Hematopoietic multipotent progenitor cell treated with erythropoietin and hydrocortisone succinate and interleukin-3 and kit ligand, for 15 days (in vitro differentiated cells): ENCODE measurements around the gene GOSR1.
"Not testable (repeated sequence)": the region's sequence is repeated elsewhere in the genome, so short reads cannot be mapped to it uniquely, and the experiment has no call there.

ENCODE experiments used
- DNase-seq: peaks from one replicate; pipeline ENCODE4 v3.0.0-alpha.2; 2015; ENCODE audit warnings: low spot score

Gene GOSR1

DNA sequence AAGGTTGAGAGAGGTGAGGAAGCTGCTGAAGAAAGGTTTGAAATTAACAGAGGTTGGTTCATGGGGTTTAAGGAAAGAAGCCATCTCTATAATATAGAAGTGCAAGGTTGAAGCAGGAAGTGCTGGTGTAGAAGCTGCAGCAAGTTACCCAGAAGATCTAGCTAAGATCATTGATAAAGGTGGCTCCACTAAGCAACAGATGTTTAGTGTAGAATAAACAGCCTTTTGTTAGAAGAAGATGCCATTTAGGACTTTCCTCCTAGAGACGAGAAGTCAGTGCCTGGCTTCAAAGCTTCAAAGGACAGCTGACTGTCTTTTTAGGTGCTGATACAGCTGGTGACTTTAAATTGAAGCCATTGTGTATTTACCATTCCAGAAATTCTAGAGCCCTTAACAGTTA, 29.3 kb downstream of the GOSR1 start:
- DNase-seq = no peak

DNA sequence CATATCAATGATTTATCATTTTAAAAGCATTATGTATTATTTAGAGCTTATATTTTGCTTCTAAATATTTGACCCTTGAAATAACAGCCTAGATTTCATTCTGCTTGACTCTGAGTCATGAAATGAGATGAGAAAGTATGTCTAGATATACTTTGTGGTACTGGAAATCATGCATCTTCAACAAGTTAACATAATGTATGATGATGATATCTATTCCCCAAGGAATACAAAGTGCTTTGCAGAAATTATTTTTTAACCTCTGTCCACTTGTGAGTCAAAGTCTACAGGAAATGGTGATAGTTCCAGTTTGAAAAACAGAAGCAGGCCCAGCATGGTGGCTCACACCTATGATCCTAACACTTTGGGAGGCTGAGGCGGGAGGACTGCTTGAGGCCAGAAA, 36.1 kb downstream of the GOSR1 start:
- no peak for DNase-seq

DNA sequence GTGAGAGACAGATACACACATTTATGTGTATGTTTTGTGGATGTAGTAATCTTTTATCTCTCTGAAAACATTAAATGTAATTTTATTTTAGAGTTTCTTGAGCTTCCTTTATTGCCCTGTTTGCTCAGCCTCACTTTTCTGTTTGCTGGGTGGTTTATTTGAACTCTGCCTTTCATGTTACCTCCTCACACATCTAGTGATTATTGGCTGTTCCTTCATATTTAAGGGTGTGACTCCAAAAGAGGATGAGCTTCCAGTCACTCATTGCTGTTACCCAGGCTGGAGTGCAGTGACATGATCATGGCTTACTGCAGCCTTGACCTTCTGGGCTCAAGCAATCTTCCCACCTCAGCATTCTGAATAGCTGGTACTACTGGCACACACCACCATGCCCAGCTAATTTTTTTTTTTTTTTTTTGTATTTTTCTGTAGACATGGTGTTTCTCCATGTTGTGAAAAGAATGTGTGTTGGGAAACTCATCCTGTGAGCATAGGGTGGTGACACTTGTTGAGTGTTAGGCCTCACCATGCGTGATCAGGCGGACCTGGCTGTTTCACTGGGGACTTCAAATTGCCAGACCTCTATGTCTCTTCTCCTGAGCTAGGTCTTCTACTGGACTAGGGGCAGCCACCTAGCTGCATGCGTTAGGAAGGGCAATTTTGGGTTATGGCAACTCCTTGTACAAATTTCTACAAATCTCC, 37.8 kb downstream of the GOSR1 start:
- no peak for DNase-seq

- DNase-seq = no peak
These were observed 40.6 kb downstream of the GOSR1 start for GRCh38 chr17:30517786-30518185.

GRCh38 chr17:30519166-30519565, 42.0 kb downstream of the GOSR1 start:
- no peak for DNase-seq

DNA sequence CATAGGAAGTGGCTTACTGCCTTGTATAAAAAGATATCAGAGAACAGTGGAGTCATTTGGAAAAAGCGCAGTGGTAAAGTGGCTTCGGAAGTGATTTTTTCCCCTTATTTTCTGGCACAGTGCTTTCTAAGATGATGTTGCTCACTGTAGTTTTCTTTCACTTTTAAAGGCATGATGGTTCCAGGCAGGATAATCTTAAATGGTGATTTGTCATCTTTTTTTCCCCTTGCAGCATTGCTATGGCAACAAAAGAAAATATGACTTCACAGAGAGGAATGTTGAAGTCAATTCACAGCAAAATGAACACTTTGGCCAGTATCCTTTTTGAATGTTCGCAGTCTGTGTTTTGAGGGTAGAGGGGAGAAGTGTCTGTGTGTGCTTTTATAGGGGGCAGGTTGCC, 42.5 kb downstream of the GOSR1 start:
- DNase-seq = no peak

DNA sequence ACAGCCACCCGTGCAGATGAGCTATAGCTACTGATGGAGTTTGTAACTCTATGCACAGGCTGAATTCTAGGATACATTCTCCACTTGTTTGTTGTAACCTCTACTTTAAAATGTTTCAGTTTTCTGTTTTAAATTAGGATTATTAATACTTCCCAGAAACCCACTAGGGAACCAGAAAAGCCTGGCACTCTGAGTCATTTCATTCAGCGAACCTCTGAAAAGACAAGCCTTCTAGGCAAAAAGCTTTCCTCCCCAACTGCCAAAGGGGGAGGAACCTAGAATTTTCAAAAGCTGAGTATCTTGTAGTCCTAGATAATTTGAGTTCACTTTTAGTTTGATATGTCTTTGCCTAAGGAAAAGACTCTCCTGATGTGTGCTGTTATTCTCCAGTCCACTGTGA, 43.2 kb downstream of the GOSR1 start:
- no peak for DNase-seq

GRCh38 chr17:30520882-30521281, 43.7 kb downstream of the GOSR1 start:
- DNase-seq = no peak

- no peak for DNase-seq
These were observed 44.6 kb downstream of the GOSR1 start for GRCh38 chr17:30521766-30522165.

DNA sequence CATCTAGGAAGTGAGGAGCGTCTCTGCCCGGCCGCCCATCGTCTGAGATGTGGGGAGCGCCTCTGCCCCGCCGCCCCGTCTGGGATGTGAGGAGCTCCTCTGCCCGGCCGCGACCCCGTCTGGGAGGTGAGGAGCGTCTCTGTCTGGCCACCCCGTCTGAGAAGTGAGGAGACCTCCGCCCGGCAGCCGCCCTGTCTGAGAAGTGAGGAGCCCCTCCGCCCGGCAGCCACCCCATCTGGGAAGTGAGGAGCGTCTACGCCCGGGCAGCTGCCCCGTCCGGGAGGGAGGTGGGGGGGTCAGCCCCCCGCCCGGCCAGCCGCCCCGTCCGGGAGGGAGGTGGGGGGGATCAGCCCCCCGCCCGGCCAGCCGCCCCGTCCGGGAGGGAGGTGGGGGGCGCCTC, 46.0 kb downstream of the GOSR1 start:
- not testable (repeated sequence) for DNase-seq

- DNase-seq = no peak
These were observed 47.6 kb downstream of the GOSR1 start for GRCh38 chr17:30524847-30525246.

- no peak for DNase-seq
These were observed 49.2 kb downstream of the GOSR1 start for GRCh38 chr17:30526401-30526800.

DNA sequence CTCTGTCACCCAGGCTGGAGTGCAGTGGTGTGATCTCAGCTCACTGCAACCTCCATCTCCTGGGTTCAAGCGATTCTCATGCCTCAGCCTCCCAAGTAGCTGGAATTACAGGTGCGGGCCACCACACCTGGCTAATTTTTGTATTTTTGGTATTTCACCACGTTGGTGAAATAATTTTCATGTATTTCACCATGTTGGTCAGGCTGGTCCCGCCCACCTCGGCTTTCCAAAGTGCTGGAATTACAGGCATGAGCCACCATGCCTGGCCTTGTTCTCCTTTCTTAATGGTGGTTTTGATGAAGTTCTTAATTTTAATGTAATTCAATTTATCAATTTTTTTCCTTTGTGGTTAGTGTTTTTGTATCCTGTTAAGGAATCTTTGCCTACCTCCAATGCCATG, 51.5 kb downstream of the GOSR1 start:
- not testable (repeated sequence) for DNase-seq

GRCh38 chr17:30530346-30531025, 53.3 kb downstream of the GOSR1 start:
- DNase-seq = no peak

- DNase-seq = no peak
These were observed 55.7 kb downstream of the GOSR1 start for GRCh38 chr17:30532871-30533270.

DNA sequence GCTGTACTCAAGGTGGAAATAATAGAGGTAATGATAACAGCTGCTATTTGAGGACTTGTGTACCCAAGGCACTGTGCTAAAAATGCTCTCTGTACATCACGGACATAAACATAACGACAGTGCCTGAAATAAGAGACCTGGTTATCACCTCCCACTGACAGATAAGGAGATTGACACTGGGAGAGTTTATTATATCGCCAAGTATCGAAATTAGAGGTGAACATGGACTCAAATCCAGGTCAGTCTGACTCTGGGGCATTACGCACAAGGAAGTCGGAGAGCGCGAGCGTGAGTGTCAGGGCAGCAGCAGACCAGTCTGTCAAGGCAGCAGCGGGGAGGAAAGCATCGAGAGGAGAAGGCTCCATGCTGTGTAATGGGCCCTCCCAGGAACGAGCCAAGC, 57.1 kb downstream of the GOSR1 start:
- no peak for DNase-seq

DNA sequence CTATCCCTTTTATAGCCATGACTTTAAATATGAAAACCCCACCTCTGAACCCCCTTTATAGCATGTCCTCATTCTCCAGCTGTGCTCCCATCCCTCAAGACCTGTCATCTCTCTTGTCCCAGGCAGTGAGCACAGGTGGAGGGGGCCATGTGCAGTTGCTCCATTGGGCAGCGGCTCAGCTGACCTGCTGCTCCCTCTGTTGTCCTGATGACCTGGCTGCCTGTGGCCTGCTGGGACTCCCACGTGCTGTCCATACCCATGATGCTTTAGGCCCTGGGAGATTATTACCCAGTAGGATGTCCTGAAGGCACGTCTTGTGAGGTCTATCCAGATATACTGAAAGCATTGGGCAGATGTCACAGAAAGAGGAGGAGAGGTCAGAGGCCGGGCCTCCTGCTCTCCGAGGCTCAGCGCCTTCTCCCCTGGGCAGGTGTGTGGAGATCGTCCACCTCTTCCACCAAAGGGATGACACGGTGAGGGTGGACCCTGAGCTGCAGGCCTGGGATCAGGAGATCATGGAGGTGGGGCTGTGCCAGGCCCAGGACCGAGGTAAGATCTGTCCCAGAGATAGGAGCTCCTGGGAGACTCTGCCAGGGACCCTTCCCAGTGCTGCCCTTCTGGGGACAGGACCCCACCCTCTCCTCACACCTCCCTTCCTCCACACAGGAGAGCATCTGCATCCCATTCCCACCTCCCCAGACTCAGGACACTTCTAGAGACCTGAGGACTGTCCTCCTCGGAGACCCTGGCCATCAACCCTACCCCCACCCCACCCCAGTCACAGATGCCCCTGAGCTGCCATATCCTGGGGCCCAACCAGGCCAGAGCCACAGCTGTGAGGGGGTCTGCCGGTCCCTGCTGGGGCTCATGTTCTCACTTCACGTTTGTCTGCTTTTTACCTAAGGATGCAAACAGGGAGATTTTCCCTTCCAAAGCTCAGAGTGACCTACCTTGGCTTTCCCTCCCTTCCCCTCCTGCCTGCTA, 58.0 kb downstream of the GOSR1 start:
- no peak for DNase-seq

DNA sequence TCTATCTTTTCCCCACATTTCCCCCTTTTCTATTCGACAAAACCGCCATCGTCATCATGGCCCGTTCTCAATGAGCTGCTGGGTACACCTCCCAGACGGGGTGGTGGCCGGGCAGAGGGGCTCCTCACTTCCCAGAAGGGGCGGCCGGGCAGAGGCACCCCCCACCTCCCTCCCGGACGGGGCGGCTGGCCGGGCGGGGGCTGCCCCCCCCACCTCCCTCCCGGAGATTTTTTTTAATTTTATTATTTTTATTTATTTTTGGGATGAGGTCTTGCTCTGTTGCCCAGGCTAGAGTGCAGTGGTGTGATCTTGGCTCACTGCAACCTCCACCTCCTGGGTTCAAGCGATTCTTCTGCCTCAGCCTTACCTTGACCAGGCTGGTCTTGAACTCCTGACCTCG, 59.6 kb downstream of the GOSR1 start:
- DNase-seq = not testable (repeated sequence)

DNA sequence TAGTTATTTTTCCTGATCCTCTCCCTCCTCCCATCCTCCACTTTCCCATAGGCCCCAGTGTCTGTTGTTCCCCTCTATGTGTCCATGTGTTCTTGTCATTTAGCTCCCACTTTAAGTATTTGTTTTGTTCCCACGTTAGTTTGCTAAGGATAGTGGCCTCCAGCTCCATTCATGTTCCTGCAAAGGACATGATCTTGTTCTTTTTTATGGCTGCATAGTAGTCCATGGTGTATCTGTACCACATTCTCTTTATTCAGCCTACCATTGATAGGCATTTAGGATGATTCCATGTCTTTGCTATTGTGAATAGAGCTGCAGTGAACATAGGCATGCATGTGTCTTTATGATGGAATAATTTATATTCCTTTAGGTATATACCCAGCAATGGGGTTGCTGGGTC, 60.5 kb downstream of the GOSR1 start:
- DNase-seq = not testable (repeated sequence)

DNA sequence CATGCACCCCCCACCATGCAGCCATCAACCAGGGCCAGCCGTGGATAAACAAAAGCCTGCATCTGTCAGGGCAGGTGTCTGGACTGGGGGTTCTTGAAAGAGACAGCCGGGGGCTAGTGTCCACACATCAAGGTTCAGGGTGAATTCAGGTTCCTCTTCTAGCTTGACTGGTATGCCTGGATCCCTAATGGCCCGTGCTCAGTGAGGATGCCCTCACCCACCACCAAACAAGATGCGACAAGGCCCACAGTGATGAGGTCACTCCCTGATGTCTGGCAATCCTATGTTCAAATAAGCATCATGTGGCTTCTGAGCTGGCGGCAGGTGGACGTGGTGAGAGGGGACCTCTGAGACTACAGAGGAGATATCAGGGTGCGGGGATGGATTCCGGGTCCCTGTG, 64.6 kb downstream of the GOSR1 start:
- DNase-seq = no peak

DNA sequence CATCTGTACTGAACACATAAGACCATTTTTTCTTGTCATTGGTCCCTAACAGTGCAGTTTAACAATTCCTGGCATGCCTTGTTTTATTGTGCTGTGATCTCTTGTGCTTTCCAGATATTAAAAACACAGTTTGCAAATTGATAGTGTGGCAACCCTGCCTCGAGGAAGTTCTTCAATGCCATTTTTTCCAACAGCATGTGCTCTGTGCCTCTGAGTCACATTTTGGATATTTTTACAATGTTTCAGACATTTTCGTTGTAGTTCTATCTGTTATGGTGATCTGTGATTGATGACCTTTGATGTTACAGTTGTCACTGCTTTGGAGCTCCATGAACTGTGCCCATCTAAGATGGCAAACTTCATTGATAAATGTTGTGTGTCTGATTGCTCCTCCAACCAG, 66.2 kb downstream of the GOSR1 start:
- no peak for DNase-seq

- no peak for DNase-seq
These were observed 67.8 kb downstream of the GOSR1 start for GRCh38 chr17:30545024-30545423.
